Endodermal cell (in vitro differentiated cells): ENCODE measurements around the gene ZFAND3. TPM values are rescaled to one million over a fixed set of nuclear protein-coding genes. Genes with fewer than 3 reads are reported as not detected.
A peak's percentile ranks its signal among the peaks of the same experiment; 100 is the strongest.

Experiments
- DNase-seq: peaks from one replicate; pipeline ENCODE4 v3.0.0-alpha.2; 2017
- H3K27ac ChIP-seq: 2 replicates; pipeline ENCODE4 v1.5.1; 2013; ENCODE audit warnings: mild to moderate bottlenecking, low read depth, low read length, moderate library complexity
- H3K27me3 ChIP-seq: 2 replicates; pipeline ENCODE4 v1.6.1; 2013; ENCODE audit warnings: mild to moderate bottlenecking, low read length, moderate library complexity; ENCODE audit not compliant: insufficient read depth, control insufficient read depth, poor library complexity, severe bottlenecking
- H3K36me3 ChIP-seq: 2 replicates; pipeline ENCODE4 v1.7.0; 2013; ENCODE audit warnings: mild to moderate bottlenecking, low read length, moderate library complexity; ENCODE audit not compliant: control insufficient read depth, insufficient read depth
- H3K4me1 ChIP-seq: one replicate; pipeline ENCODE4 v1.7.0; 2013; ENCODE audit warnings: low read length; ENCODE audit not compliant: control insufficient read depth, insufficient read depth
- H3K4me3 ChIP-seq: 2 replicates; pipeline ENCODE4 v1.5.1; 2013; ENCODE audit warnings: mild to moderate bottlenecking, low read length, moderate library complexity
- H3K9ac ChIP-seq: 2 replicates; pipeline ENCODE4 v1.6.1; 2013; ENCODE audit warnings: mild to moderate bottlenecking, low read length, moderate library complexity; ENCODE audit not compliant: poor library complexity, severe bottlenecking; ENCODE audit errors: extremely low read depth
- H3K9me3 ChIP-seq: 2 replicates; pipeline ENCODE4 v1.6.1; 2013; ENCODE audit warnings: mild to moderate bottlenecking, low read length, moderate library complexity; ENCODE audit not compliant: control insufficient read depth
- H3K27ac Mint-ChIP-seq: 2 replicates; pipeline ENCODE4 v1.8.0; 2020; ENCODE audit warnings: mixed read lengths
- H3K27me3 Mint-ChIP-seq: 2 replicates; pipeline ENCODE4 v1.8.0; 2021; ENCODE audit warnings: mild to moderate bottlenecking, mixed read lengths; ENCODE audit not compliant: insufficient read depth
- H3K36me3 Mint-ChIP-seq: 2 replicates; pipeline ENCODE4 v1.8.0; 2020; ENCODE audit warnings: low read depth, mixed read lengths
- H3K4me1 Mint-ChIP-seq: 2 replicates; pipeline ENCODE4 v1.8.0; 2020; ENCODE audit warnings: mixed read lengths
- H3K4me3 Mint-ChIP-seq: 2 replicates; pipeline ENCODE4 v1.8.0; 2020; ENCODE audit warnings: mild to moderate bottlenecking, moderate library complexity, mixed read lengths
- H3K9me3 Mint-ChIP-seq: 2 replicates; pipeline ENCODE4 v1.8.0; 2020; ENCODE audit warnings: mild to moderate bottlenecking, mixed read lengths
- WGBS, 2 experiments: methylation state at CpG; one replicate each; pipeline versions ENCODE4 v1.1.5 to v1.1.7; 2013; ENCODE audit warnings: missing lambda C conversion rate in 2 of 2, mixed read lengths in 1 of 2; ENCODE audit not compliant: insufficient coverage in 1 of 2, insufficient read length in 1 of 2; 5-methylcytosine and 5-hydroxymethylcytosine counted together
- total RNA-seq, 2 donors: library from RNA; stranded (reverse); fragmentation: NEBNext Ultra II Directional in 1 of 2; extraction: Animal tissue kit (Norgen Biotek cat#: 25700) in 1 of 2; gene quantifications; 2 replicates in 1 of 2; 3 replicates in 1 of 2; pipeline ENCODE4 v1.2.1, GENCODE V29; 2021
- TF ChIP-seq, protein P1 (sequence below): fragments of 200-600 bp; sonication (generic); conservative IDR thresholded peaks from 2 replicates; pipeline ENCODE4 v1.5.0; 2021; ENCODE audit warnings: antibody characterized with exemption, mild to moderate bottlenecking

ZFAND3 gene
- total RNA-seq, 2 donors from 2014 or later = 67.1 to 86.2 TPM

DNA sequence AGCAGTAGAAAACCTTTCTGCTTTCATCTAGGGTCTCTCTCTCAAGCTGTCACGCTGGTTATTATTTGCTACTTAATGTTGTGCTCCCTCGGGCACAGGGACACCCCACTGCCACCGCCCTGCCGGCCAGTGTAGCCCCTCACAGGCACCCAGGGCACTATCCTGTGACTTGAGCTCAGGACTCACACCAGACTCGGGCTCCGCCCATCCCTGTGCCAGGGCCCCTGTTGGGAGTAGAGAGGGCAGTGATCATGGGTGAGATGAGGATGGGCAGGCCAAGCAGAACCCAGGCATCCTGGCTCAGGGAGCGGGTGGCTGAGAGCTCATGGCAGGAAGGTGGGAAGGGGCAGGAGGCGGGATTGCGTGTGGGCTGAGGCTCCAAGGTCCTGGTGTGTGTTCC lies 371.9 kb downstream of the ZFAND3 start:
- no peaks in the 10 kb centered on the region for H3K9me3 Mint-ChIP-seq
- H3K4me3 Mint-ChIP-seq = no peak overlapping the region
- no peaks in the 10 kb centered on the region for H3K27me3 ChIP-seq
- H3K36me3 ChIP-seq = no peaks in the 10 kb centered on the region
- H3K27me3 Mint-ChIP-seq = peaks cover 16% of the 10 kb centered on the region
- H3K4me1 Mint-ChIP-seq = peaks cover 36% of the 10 kb centered on the region
- TF ChIP-seq, protein P1, sequence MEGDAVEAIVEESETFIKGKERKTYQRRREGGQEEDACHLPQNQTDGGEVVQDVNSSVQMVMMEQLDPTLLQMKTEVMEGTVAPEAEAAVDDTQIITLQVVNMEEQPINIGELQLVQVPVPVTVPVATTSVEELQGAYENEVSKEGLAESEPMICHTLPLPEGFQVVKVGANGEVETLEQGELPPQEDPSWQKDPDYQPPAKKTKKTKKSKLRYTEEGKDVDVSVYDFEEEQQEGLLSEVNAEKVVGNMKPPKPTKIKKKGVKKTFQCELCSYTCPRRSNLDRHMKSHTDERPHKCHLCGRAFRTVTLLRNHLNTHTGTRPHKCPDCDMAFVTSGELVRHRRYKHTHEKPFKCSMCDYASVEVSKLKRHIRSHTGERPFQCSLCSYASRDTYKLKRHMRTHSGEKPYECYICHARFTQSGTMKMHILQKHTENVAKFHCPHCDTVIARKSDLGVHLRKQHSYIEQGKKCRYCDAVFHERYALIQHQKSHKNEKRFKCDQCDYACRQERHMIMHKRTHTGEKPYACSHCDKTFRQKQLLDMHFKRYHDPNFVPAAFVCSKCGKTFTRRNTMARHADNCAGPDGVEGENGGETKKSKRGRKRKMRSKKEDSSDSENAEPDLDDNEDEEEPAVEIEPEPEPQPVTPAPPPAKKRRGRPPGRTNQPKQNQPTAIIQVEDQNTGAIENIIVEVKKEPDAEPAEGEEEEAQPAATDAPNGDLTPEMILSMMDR = no peak
- no peaks in the 10 kb centered on the region for H3K36me3 Mint-ChIP-seq
- no peak overlapping the region for H3K27ac ChIP-seq
- no peak overlapping the region for H3K9ac ChIP-seq
- 84 to 87% methylated on average over 5 to 9 of the region's 9 CpGs for WGBS, 2 experiments
- no peak overlapping the region for H3K27ac Mint-ChIP-seq
- H3K9me3 ChIP-seq = no peaks in the 10 kb centered on the region
- DNase-seq = peak; percentile 44
- H3K4me1 ChIP-seq = peaks cover 6% of the 10 kb centered on the region
- H3K4me3 ChIP-seq = no peak overlapping the region

DNA sequence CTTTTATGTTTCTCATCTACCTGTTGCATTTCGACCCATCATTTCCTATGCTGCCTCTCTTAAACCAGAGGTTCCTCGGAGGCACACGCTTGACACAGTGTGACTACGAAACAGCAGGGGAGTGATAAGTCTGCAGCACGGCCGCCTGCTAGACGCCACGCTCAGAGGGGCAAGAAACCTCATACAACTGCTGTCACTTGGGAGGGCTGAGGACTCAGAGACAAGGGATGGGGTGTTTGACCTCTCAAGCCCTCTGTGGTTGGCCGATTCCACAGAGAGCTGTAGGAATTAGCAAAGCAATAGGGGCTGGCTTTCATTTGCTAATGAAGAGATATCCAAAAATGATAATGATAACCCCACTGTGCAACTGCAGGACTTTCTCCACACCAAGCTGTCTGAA lies 372.5 kb downstream of the ZFAND3 start:
- Histone ChIP-seq H3K9me3 (no peaks in the 10 kb centered on the region), H3K9ac (no peak overlapping the region), H3K36me3 (no peaks in the 10 kb centered on the region), H3K4me3 (no peak overlapping the region), H3K27ac (no peak overlapping the region), H3K27me3 (no peaks in the 10 kb centered on the region), H3K4me1 (peaks cover 6% of the 10 kb centered on the region)
- peak; percentile 77 for DNase-seq
- Mint-ChIP-seq H3K36me3 (no peaks in the 10 kb centered on the region), H3K9me3 (no peaks in the 10 kb centered on the region), H3K4me1 (peaks cover 33% of the 10 kb centered on the region), H3K27ac (peak overlapping the region; percentile 77), H3K27me3 (peaks cover 15% of the 10 kb centered on the region), H3K4me3 (peak overlapping the region; percentile 9)
- WGBS, 2 experiments = 33 to 56% methylated on average over 6 to 9 of the region's 9 CpGs
- TF ChIP-seq, protein P1 = no peak

DNA sequence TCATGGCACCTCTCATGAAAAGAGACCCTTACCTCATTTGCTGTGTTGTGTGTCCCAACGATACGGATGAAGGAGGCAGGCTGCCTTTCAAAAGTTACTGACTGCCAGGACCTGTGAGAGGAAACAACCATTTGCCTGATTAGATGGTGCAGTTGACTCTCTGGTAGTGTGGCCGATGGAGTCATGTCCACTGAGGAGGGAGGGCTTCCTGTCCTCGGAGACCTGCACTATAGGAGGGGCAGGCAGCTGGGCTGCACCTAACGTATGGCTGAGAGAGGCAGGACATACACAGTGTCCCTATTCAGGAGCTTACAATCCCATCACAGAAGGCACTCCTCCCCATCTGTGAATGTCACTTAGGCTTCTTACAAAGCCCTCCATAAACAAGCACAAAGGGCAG lies 373.0 kb downstream of the ZFAND3 start:
- Histone ChIP-seq H3K9me3 (no peaks in the 10 kb centered on the region), H3K9ac (no peak overlapping the region), H3K27me3 (no peaks in the 10 kb centered on the region), H3K36me3 (no peaks in the 10 kb centered on the region), H3K4me3 (no peak overlapping the region), H3K27ac (no peak overlapping the region), H3K4me1 (peaks cover 6% of the 10 kb centered on the region)
- 45 to 63% methylated on average over 2 to 5 of the region's 5 CpGs for WGBS, 2 experiments
- H3K4me1 Mint-ChIP-seq = peaks cover 28% of the 10 kb centered on the region
- DNase-seq = peak; percentile 50
- TF ChIP-seq, protein P1 = no peak
- no peak overlapping the region for H3K27ac Mint-ChIP-seq
- peak overlapping the region; percentile 9 for H3K4me3 Mint-ChIP-seq
- H3K9me3 Mint-ChIP-seq = no peaks in the 10 kb centered on the region
- H3K36me3 Mint-ChIP-seq = no peaks in the 10 kb centered on the region
- peaks cover 10% of the 10 kb centered on the region for H3K27me3 Mint-ChIP-seq
